ENCODE data around the gene TUG1. TPM values are rescaled to one million over a fixed set of nuclear protein-coding genes. Genes with fewer than 3 reads are reported as not detected.

TUG1 gene
- total and polyA plus RNA-seq, 7 donors: 10.9 to 38.5 (median 26.4) TPM

GRCh38 chr22:30953206-30953605, 15.9 kb upstream of the TUG1 start:
- intact Hi-C loops (cut with DNase I): no loop called here
- Histone ChIP-seq H3K9me3 (no peaks in the 10 kb centered on the region), H3K27ac (no peak overlapping the region), H3K27me3 (ENCODE audit: insufficient read depth in 3 of 3, low read length in 2 of 3) (no peaks in the 10 kb centered on the region), H3K4me1 (no peaks in the 10 kb centered on the region), H3K4me3 (no peak overlapping the region), H3K36me3 (ENCODE audit: insufficient read depth in 1 of 2, low read depth in 1 of 2) (peaks cover 4 to 90% of the 10 kb centered on the region in 2 donors)
- WGBS, 3 donors: 83 to 86% (median 85%) methylated on average over 2 of the region's 2 CpGs
- ATAC-seq: no peak
- no peak for TF ChIP-seq CTCF (IDR thresholded peaks at IDR 0.05)
- DNase-seq: no peak

- intact Hi-C loops (cut with DNase I): no loop called here
- DNase-seq: no peak
- 96 to 99% (median 96%) methylated on average over 4 of the region's 4 CpGs for WGBS, 3 donors
These were observed 13.9 kb upstream of the TUG1 start for GRCh38 chr22:30955153-30955552.

GRCh38 chr22:30964858-30965257, 4.2 kb upstream of the TUG1 start:
- peaks cover 0 to 2% of the 10 kb centered on the region in 2 donors for H3K36me3 ChIP-seq (ENCODE audit: insufficient read depth in 1 of 2, low read depth in 1 of 2)
- H3K9me3 ChIP-seq: no peaks in the 10 kb centered on the region
- H3K4me1 ChIP-seq: peaks cover 32% of the 10 kb centered on the region
- H3K4me3 ChIP-seq: no peak overlapping the region
- H3K27me3 ChIP-seq (ENCODE audit: insufficient read depth in 3 of 3, low read length in 2 of 3): no peaks in the 10 kb centered on the region
- no peak for TF ChIP-seq CTCF (IDR thresholded peaks at IDR 0.05)
- no peak overlapping the region for H3K27ac ChIP-seq
- DNase-seq (no peak), ATAC-seq (no peak)
- intact Hi-C loops (cut with DNase I): no loop called here
- WGBS, 3 donors: 87 to 94% (median 90%) methylated on average over 4 of the region's 4 CpGs

More at GRCh38 chr22:30955153-30955552, 13.9 kb upstream of the TUG1 start:
- Histone ChIP-seq H3K4me1 (no peaks in the 10 kb centered on the region), H3K4me3 (no peak overlapping the region), H3K27me3 (ENCODE audit: insufficient read depth in 3 of 3, low read length in 2 of 3) (no peaks in the 10 kb centered on the region), H3K9me3 (no peaks in the 10 kb centered on the region), H3K36me3 (ENCODE audit: insufficient read depth in 1 of 2, low read depth in 1 of 2) (peaks cover 4 to 74% of the 10 kb centered on the region in 2 donors), H3K27ac (no peak overlapping the region)
- no peak for ATAC-seq
- no peak for TF ChIP-seq CTCF (IDR thresholded peaks at IDR 0.05)

- peak within 1 kb of the TSS; percentile 86 for H3K4me3 ChIP-seq
- H3K4me1 ChIP-seq: peaks cover 48% of the 10 kb centered on the region
- intact Hi-C loops (cut with DNase I): loop anchor here (2.0 kb wide), 2 partner anchors 115 to 117 kb away; no protein-coding TSS in a partner anchor
- TF ChIP-seq CTCF (IDR thresholded peaks at IDR 0.05): no peak
- H3K9me3 ChIP-seq: no peaks in the 10 kb centered on the region
- H3K27me3 ChIP-seq (ENCODE audit: insufficient read depth in 3 of 3, low read length in 2 of 3): no peaks in the 10 kb centered on the region
- peak; percentile 69 to 88 for DNase-seq
- WGBS, 3 donors: 14 to 19% (median 14%) methylated on average over 48 to 53 of the region's 53 CpGs
- H3K27ac ChIP-seq: peak within 1 kb of the TSS; percentile 94
- ATAC-seq: peak; percentile 50 to 74 (median 66)
- H3K36me3 ChIP-seq (ENCODE audit: insufficient read depth in 1 of 2, low read depth in 1 of 2): peaks cover 8 to 19% of the 10 kb centered on the region in 2 donors
These were observed 796 bp upstream of the TUG1 start, which contains the start of gene MORC2 for GRCh38 chr22:30968015-30968923. Gene MORC2, minus strand, starts transcription at chr22:30968774. Its CDS starts 885 bp downstream, at chr22:30967889.
